HG03108 (cell line): Measurements from ENCODE around the gene PPIB.

Experiments
- ATAC-seq: cut with Tn5 transposase; IDR thresholded peaks from one replicate; pipeline ENCODE4 v1.9.1; 2021; ENCODE audit warnings: moderate library complexity; ENCODE audit not compliant: unreplicated experiment

PPIB gene

GRCh38 chr15:64162869-64163658 lies at the start of gene PPIB:
Gene PPIB (minus strand): TSS chr15:64163022. CDS start chr15:64162986, 36 bp downstream.
- ATAC-seq, result peak; percentile 92

GRCh38 chr15:64211696-64212095 lies 48.9 kb upstream of the PPIB start:
- ATAC-seq, result no peak

- ATAC-seq, result no peak
Measured at GRCh38 chr15:64210371-64210770, 47.5 kb upstream of the PPIB start.

GRCh38 chr15:64209680-64210334 lies 47.0 kb upstream of the PPIB start:
- ATAC-seq, result no peak

- no peak for ATAC-seq
Measured at GRCh38 chr15:64205202-64205601, 42.4 kb upstream of the PPIB start.

- no peak for ATAC-seq
Measured at GRCh38 chr15:64197425-64197824, 34.6 kb upstream of the PPIB start.

GRCh38 chr15:64193971-64194370 lies 31.1 kb upstream of the PPIB start:
- no peak for ATAC-seq

GRCh38 chr15:64191971-64192830 lies 29.4 kb upstream of the PPIB start:
- no peak for ATAC-seq

- ATAC-seq, result no peak
Measured at GRCh38 chr15:64187396-64188191, 24.8 kb upstream of the PPIB start.

- ATAC-seq, result no peak
Measured at GRCh38 chr15:64185146-64185911, 22.5 kb upstream of the PPIB start.

- ATAC-seq, result no peak
Measured at GRCh38 chr15:64182859-64183370, 20.1 kb upstream of the PPIB start.

- ATAC-seq, result peak; percentile 50
Measured at GRCh38 chr15:64180235-64180824, 17.5 kb upstream of the PPIB start.

GRCh38 chr15:64166102-64166890 lies 3.5 kb upstream of the PPIB start:
- no peak for ATAC-seq

GRCh38 chr15:64164436-64164835 lies 1.6 kb upstream of the PPIB start:
- no peak for ATAC-seq

- ATAC-seq, result no peak
Measured at GRCh38 chr15:64163659-64164362, 989 bp upstream of the PPIB start.

- peak; percentile 9 for ATAC-seq
Measured at GRCh38 chr15:64162478-64162868, 349 bp downstream of the PPIB start.

GRCh38 chr15:64161688-64162477 lies 939 bp downstream of the PPIB start:
- ATAC-seq, result no peak
